Trophoblast cell (in vitro differentiated cells and primary cell): Measurements from ENCODE around the gene PTBP1.
A peak's percentile ranks its signal among the peaks of the same experiment; 100 is the strongest.

Experiments used
- DNase-seq, 2 donors: peaks; one replicate each; pipeline ENCODE4 v3.0.0-alpha.2; 2016
- H2AFZ ChIP-seq: 2 replicates; pipeline ENCODE4 v1.6.1; 2013; ENCODE audit warnings: low read length, moderate library complexity, mild to moderate bottlenecking; ENCODE audit not compliant: insufficient read depth, poor library complexity
- H2AK5ac ChIP-seq: 2 replicates; pipeline ENCODE4 v1.6.1; 2013; ENCODE audit warnings: mild to moderate bottlenecking, low read length
- H2BK120ac ChIP-seq: 2 replicates; pipeline ENCODE4 v1.6.1; 2013; ENCODE audit warnings: low read length, mild to moderate bottlenecking, moderate library complexity; ENCODE audit not compliant: insufficient read depth, poor library complexity
- H2BK12ac ChIP-seq: 2 replicates; pipeline ENCODE4 v1.6.1; 2013; ENCODE audit warnings: mild to moderate bottlenecking, low read length, moderate library complexity
- H2BK5ac ChIP-seq: 2 replicates; pipeline ENCODE4 v1.6.1; 2013; ENCODE audit warnings: low read length, low read depth, moderate library complexity, mild to moderate bottlenecking; ENCODE audit not compliant: poor library complexity
- H3K14ac ChIP-seq: 2 replicates; pipeline ENCODE4 v1.6.1; 2013; ENCODE audit warnings: mild to moderate bottlenecking, low read length
- H3K18ac ChIP-seq: 2 replicates; pipeline ENCODE4 v1.6.1; 2013; ENCODE audit warnings: mild to moderate bottlenecking, low read length
- H3K23ac ChIP-seq: 2 replicates; pipeline ENCODE4 v1.6.1; 2013; ENCODE audit warnings: low read length
- H3K27ac ChIP-seq: 2 replicates; pipeline ENCODE4 v1.5.1; 2013; ENCODE audit warnings: low read depth, mild to moderate bottlenecking, inconsistent platforms, low read length, moderate library complexity
- H3K27me3 ChIP-seq: 2 replicates; pipeline ENCODE4 v1.6.1; 2013; ENCODE audit warnings: inconsistent platforms, mild to moderate bottlenecking, low read length, moderate library complexity; ENCODE audit not compliant: insufficient read depth
- H3K36me3 ChIP-seq, 2 experiments: 1 replicate in 1 of 2; 2 replicates in 1 of 2; pipeline ENCODE4 v1.6.1; 2013; ENCODE audit warnings: low read length in 2 of 2, mild to moderate bottlenecking in 2 of 2, moderate library complexity in 1 of 2; ENCODE audit not compliant: insufficient read depth in 2 of 2, control insufficient read depth in 1 of 2
- H3K4ac ChIP-seq: 2 replicates; pipeline ENCODE4 v1.6.1; 2013; ENCODE audit warnings: low read depth, mild to moderate bottlenecking, low read length, moderate library complexity
- H3K4me1 ChIP-seq, 2 experiments: 1 replicate in 1 of 2; 2 replicates in 1 of 2; pipeline ENCODE4 v1.6.1; 2013; ENCODE audit warnings: low read length in 2 of 2, mild to moderate bottlenecking in 2 of 2, moderate library complexity in 1 of 2; ENCODE audit not compliant: insufficient read depth in 2 of 2, control insufficient read depth in 1 of 2
- H3K4me2 ChIP-seq: 2 replicates; pipeline ENCODE4 v1.6.1; 2013; ENCODE audit warnings: inconsistent platforms, mild to moderate bottlenecking, low read length, moderate library complexity
- H3K4me3 ChIP-seq: 2 replicates; pipeline ENCODE4 v1.5.1; 2013; ENCODE audit warnings: mild to moderate bottlenecking, low read depth, low read length, inconsistent platforms
- H3K79me1 ChIP-seq: one replicate; pipeline ENCODE4 v1.6.1; 2013; ENCODE audit warnings: low read length
- H3K79me2 ChIP-seq: 2 replicates; pipeline ENCODE4 v1.6.1; 2013; ENCODE audit warnings: low read length, mild to moderate bottlenecking; ENCODE audit not compliant: control insufficient read depth, insufficient read depth, poor library complexity
- H3K9ac ChIP-seq: 2 replicates; pipeline ENCODE4 v1.6.1; 2013; ENCODE audit warnings: mild to moderate bottlenecking, low read length
- H3K9me3 ChIP-seq: 2 replicates; pipeline ENCODE4 v1.6.1; 2013; ENCODE audit warnings: low read depth, mild to moderate bottlenecking, control low read depth, inconsistent platforms, low read length; ENCODE audit not compliant: insufficient read depth
- H4K12ac ChIP-seq: 2 replicates; pipeline ENCODE4 v1.6.1; 2013; ENCODE audit warnings: low read depth, mild to moderate bottlenecking, low read length, moderate library complexity
- H4K8ac ChIP-seq: 2 replicates; pipeline ENCODE4 v1.6.1; 2013; ENCODE audit warnings: low read depth, mild to moderate bottlenecking, low read length, moderate library complexity
- H4K91ac ChIP-seq: one replicate; pipeline ENCODE4 v1.6.1; 2013; ENCODE audit warnings: low read depth, mild to moderate bottlenecking, low read length, moderate library complexity
- WGBS: extraction: QIAGEN DNeasy Blood & Tissue Kit; methylation state at CpG from one replicate; pipeline ENCODE4 v1.1.7; 2013; ENCODE audit warnings: missing lambda C conversion rate; ENCODE audit not compliant: insufficient read length, insufficient coverage; ENCODE audit errors: extremely low coverage; 5-methylcytosine and 5-hydroxymethylcytosine counted together

PTBP1 gene

DNA sequence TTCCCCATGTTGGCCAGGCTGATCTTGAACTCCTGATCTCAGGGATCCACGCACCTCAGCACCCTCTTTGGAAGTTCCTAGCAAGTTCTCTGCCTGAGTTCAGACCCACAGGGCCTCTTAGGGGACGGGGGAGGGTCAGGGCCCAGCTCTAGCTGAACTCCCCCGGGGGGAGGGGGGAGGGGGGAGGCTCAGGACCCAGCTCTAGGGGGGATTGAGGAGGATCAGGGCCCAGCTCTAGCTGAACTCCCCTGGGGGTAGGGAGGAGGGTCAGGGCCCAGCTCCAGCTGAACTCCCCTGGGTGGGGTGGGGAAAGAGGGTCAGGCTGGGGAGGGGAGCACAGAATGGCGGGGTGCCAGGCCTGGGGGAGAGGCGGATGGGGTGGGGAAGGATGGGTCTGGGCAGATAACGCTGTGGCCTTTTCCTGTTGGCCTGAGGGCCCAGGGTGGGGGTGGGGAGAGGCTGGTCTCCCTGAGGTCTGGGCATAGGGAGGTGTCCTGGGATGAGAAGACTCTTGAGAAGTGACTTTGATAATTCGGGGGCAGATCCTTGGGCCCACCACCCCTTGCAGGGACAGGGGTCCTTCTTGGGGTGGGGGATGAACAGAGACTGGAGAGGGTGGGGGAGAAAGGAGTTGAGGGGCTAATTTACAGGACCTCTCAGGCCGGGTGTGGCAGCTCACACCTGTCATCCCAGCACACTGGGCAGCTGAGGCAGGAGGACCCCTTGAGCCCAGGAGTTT is 5.5 kb upstream of the PTBP1 start:
- Histone ChIP-seq H3K27ac (no peak overlapping the region), H2BK120ac (no peak overlapping the region), H2AFZ (no peak overlapping the region), H2BK5ac (no peak overlapping the region), H3K4ac (peak overlapping the region; percentile 14), H3K18ac (no peak overlapping the region), H4K8ac (no peak overlapping the region), H3K36me3 (no peaks in the 10 kb centered on the region), H3K23ac (no peak overlapping the region), H3K27me3 (no peaks in the 10 kb centered on the region), H3K79me2 (no peaks in the 10 kb centered on the region), H2AK5ac (peak overlapping the region; percentile 61), H3K4me1 (peaks cover 21 to 24% of the 10 kb centered on the region in 2 experiments), H3K14ac (no peak overlapping the region), H3K4me2 (no peak overlapping the region), H4K91ac (peak overlapping the region; percentile 78), H3K9ac (no peak overlapping the region), H3K9me3 (no peaks in the 10 kb centered on the region), H4K12ac (no peak overlapping the region), H2BK12ac (peak overlapping the region; percentile 71), H3K79me1 (peaks cover 27% of the 10 kb centered on the region), H3K4me3 (no peak overlapping the region)
- no peak for DNase-seq
- no CpG with 5 or more reads among the region's 8 CpGs for WGBS

DNA sequence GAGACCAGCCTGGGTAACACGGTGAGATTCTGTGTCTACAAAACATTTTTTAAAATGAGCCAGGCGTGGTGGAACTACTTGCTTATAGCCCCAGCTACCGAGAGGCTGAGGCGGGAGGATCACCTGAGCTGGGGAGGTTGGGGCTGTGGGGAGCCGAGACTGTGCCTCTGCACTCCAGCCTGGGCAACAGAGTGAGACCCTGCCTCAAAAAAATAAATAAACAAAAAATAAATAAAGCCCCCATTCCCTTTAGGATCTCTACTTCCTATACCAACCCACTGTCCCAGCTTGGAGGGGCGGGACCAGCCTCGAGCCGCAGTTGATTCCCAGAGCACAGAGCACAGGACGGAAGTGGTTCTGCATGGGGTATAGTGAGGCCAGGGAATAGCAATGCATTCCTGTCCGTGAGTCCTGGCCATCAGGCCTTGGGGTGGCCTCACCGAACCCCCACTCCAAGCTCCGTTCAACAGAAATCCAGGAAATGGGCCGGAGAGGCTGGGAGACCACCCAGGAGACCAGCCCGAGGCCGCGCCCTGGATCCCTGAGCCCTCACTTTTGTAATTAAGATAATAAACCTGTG is 4.9 kb upstream of the PTBP1 start:
- H2BK12ac ChIP-seq, result peak overlapping the region; percentile 71
- no peaks in the 10 kb centered on the region for H3K9me3 ChIP-seq
- H2BK5ac ChIP-seq, result no peak overlapping the region
- peak overlapping the region; percentile 61 for H2AK5ac ChIP-seq
- peaks cover 26% of the 10 kb centered on the region for H3K79me1 ChIP-seq
- no peak overlapping the region for H2BK120ac ChIP-seq
- no peak overlapping the region for H2AFZ ChIP-seq
- no peaks in the 10 kb centered on the region for H3K27me3 ChIP-seq
- H3K79me2 ChIP-seq, result no peaks in the 10 kb centered on the region
- H3K9ac ChIP-seq, result no peak overlapping the region
- no peak overlapping the region for H4K8ac ChIP-seq
- H4K91ac ChIP-seq, result peak overlapping the region; percentile 78
- H4K12ac ChIP-seq, result no peak overlapping the region
- no CpG with 5 or more reads among the region's 16 CpGs for WGBS
- no peak for DNase-seq
- no peak overlapping the region for H3K18ac ChIP-seq
- H3K27ac ChIP-seq, result no peak overlapping the region
- H3K36me3 ChIP-seq, result no peaks in the 10 kb centered on the region
- H3K4me2 ChIP-seq, result no peak overlapping the region
- peaks cover 21 to 24% of the 10 kb centered on the region in 2 experiments for H3K4me1 ChIP-seq
- H3K14ac ChIP-seq, result no peak overlapping the region
- H3K4ac ChIP-seq, result no peak overlapping the region
- H3K4me3 ChIP-seq, result no peak overlapping the region
- H3K23ac ChIP-seq, result no peak overlapping the region

DNA sequence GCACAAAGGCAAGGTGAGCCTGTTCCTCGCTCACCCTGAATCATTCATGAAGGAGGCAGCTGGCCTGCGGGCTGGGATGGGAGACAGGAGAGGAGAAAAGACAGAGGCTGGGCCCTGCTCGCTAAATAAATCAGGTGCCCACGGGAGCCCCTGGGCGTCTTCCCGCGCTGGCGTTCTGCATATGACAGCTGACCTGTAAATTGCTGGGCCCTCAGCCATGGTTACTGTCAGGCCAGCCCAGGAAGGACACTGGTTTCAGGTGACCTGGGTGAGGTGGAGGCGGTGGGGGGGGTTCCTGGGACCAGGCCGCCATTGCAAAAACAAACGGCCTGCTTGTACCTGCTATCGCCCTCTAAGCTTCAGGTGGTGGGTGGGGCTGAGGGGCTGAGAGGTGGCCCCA is 3.4 kb upstream of the PTBP1 start:
- Histone ChIP-seq H4K8ac (no peak overlapping the region), H2BK12ac (peak overlapping the region; percentile 68), H4K91ac (no peak overlapping the region), H3K4ac (no peak overlapping the region), H2BK5ac (no peak overlapping the region), H4K12ac (no peak overlapping the region), H3K18ac (no peak overlapping the region), H3K27me3 (no peaks in the 10 kb centered on the region), H3K23ac (no peak overlapping the region), H3K79me2 (peaks cover 13% of the 10 kb centered on the region), H3K27ac (no peak overlapping the region), H3K4me3 (no peak overlapping the region), H3K14ac (no peak overlapping the region), H3K4me1 (peaks cover 12 to 19% of the 10 kb centered on the region in 2 experiments), H3K9ac (no peak overlapping the region), H3K36me3 (peaks cover 4 to 7% of the 10 kb centered on the region in 2 experiments), H3K9me3 (no peaks in the 10 kb centered on the region), H3K79me1 (peaks cover 31% of the 10 kb centered on the region), H2AFZ (no peak overlapping the region), H2AK5ac (no peak overlapping the region), H2BK120ac (no peak overlapping the region), H3K4me2 (no peak overlapping the region)
- no CpG with 5 or more reads among the region's 12 CpGs for WGBS
- DNase-seq, result no peak

DNA sequence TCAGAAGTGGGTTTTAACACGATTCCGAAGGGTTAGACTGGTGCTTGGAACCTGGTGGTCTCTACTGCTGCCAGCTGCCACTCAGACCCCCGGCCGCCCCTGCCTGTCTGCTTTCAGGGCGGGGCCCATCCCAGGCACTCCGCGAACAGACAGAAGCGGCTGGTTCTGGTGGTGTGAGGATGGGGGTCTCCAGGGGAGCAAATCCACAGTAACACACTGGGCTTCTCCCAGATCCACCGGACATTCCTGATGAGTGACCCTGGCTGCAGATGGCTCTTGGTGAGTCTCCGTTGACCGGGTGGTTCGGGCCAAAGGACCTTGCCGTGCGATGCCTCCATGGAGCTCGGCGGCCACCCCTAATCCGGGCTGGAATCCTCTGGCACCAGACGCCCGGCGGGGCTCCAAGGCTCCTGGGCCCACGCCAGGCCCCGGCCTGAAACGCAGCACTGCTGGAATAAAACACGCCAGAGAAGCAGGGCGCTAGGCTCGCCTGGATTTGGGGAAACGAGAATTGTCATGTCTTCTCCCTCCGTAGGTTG is 2.1 kb upstream of the PTBP1 start:
- Histone ChIP-seq H3K79me2 (peaks cover 23% of the 10 kb centered on the region), H4K8ac (no peak overlapping the region), H3K27ac (no peak overlapping the region), H3K23ac (no peak overlapping the region), H3K4me2 (no peak overlapping the region), H3K4me1 (peaks cover 13 to 17% of the 10 kb centered on the region in 2 experiments), H3K9ac (no peak overlapping the region), H3K4ac (no peak overlapping the region), H3K79me1 (peaks cover 28% of the 10 kb centered on the region), H2BK5ac (no peak overlapping the region), H2AK5ac (peak overlapping the region; percentile 35), H3K9me3 (no peaks in the 10 kb centered on the region), H3K14ac (no peak overlapping the region), H2BK120ac (no peak overlapping the region), H4K12ac (no peak overlapping the region), H3K18ac (no peak overlapping the region), H3K4me3 (no peak overlapping the region), H4K91ac (no peak overlapping the region), H2BK12ac (peak overlapping the region; percentile 42), H3K36me3 (peaks cover 14 to 16% of the 10 kb centered on the region in 2 experiments), H2AFZ (no peak overlapping the region), H3K27me3 (no peaks in the 10 kb centered on the region)
- DNase-seq, result no peak
- WGBS, result no CpG with 5 or more reads among the region's 28 CpGs
